ENCODE data around the gene TGM6. TPM values are rescaled to one million over a fixed set of nuclear protein-coding genes. Genes with fewer than 3 reads are reported as not detected.
A peak's percentile ranks its signal among the peaks of the same experiment; 100 is the strongest.

Gene TGM6
- total and polyA plus RNA-seq, 11 donors: not detected

GRCh38 chr20:2463616-2464365, 83.1 kb downstream of the TGM6 start:
- Histone ChIP-seq H3K36me3 (peaks cover 8 to 99% (median 91%) of the 10 kb centered on the region in 9 donors), H3K27me3 (no peaks in the 10 kb centered on the region), H3K27ac (no peak overlapping the region), H3K4me3 (no peak overlapping the region), H3K4me1 (peaks cover 0 to 17% (median 6%) of the 10 kb centered on the region in 12 donors), H3K9me3 (no peaks in the 10 kb centered on the region)
- WGBS, 4 donors: 90 to 93% (median 91%) methylated on average over 9 of the region's 9 CpGs
- TF ChIP-seq POLR2A (IDR thresholded peaks at IDR 0.05) (no peak), CTCF (IDR thresholded peaks at IDR 0.05) (no peak)
- intact Hi-C loops (cut with DNase I): loop anchor here in 1 of 10 donors (10.0 kb wide), 1 partner anchor 369 kb away; no protein-coding TSS in a partner anchor
- ATAC-seq (no peak), DNase-seq (no peak)

GRCh38 chr20:2465100-2465499, 84.4 kb downstream of the TGM6 start:
- no peak overlapping the region for H3K4me3 ChIP-seq
- no peak overlapping the region for H3K27ac ChIP-seq
- intact Hi-C loops (cut with DNase I): loop anchor here in 1 of 10 donors (10.0 kb wide), 1 partner anchor 370 kb away; no protein-coding TSS in a partner anchor
- TF ChIP-seq POLR2A (IDR thresholded peaks at IDR 0.05): no peak
- TF ChIP-seq CTCF (IDR thresholded peaks at IDR 0.05): no peak
- WGBS, 4 donors: 92 to 98% (median 96%) methylated on average over 6 of the region's 6 CpGs
- no peak for DNase-seq
- H3K4me1 ChIP-seq: peaks cover 0 to 29% (median 16%) of the 10 kb centered on the region in 12 donors
- no peaks in the 10 kb centered on the region for H3K9me3 ChIP-seq
- ATAC-seq: no peak
- peaks cover 8 to 89% (median 78%) of the 10 kb centered on the region in 9 donors for H3K36me3 ChIP-seq
- no peaks in the 10 kb centered on the region for H3K27me3 ChIP-seq

- peaks cover 0 to 35% (median 16%) of the 10 kb centered on the region in 12 donors for H3K4me1 ChIP-seq
- no peaks in the 10 kb centered on the region for H3K9me3 ChIP-seq
- no peak for TF ChIP-seq POLR2A (IDR thresholded peaks at IDR 0.05)
- no peak for TF ChIP-seq CTCF (IDR thresholded peaks at IDR 0.05)
- H3K27ac ChIP-seq: no peak overlapping the region
- 75 to 88% (median 82%) methylated on average over 5 of the region's 5 CpGs for WGBS, 4 donors
- intact Hi-C loops (cut with DNase I): loop anchor here in 1 of 10 donors (10.0 kb wide), 1 partner anchor 373 kb away; no protein-coding TSS in a partner anchor
- no peak for ATAC-seq
- H3K27me3 ChIP-seq: no peaks in the 10 kb centered on the region
- DNase-seq: no peak
- H3K36me3 ChIP-seq: peaks cover 4 to 66% (median 55%) of the 10 kb centered on the region in 9 donors
- no peak overlapping the region for H3K4me3 ChIP-seq
These were observed 86.7 kb downstream of the TGM6 start for GRCh38 chr20:2467412-2467811.

GRCh38 chr20:2468581-2469407, 88.1 kb downstream of the TGM6 start:
- peaks cover 3 to 52% (median 41%) of the 10 kb centered on the region in 9 donors for H3K36me3 ChIP-seq
- H3K27ac ChIP-seq: no peak overlapping the region
- H3K27me3 ChIP-seq: no peaks in the 10 kb centered on the region
- H3K4me1 ChIP-seq: peaks cover 0 to 35% (median 16%) of the 10 kb centered on the region in 12 donors
- H3K9me3 ChIP-seq: no peaks in the 10 kb centered on the region
- ATAC-seq (no peak), DNase-seq (no peak)
- TF ChIP-seq CTCF (IDR thresholded peaks at IDR 0.05): no peak
- TF ChIP-seq POLR2A (IDR thresholded peaks at IDR 0.05): no peak
- intact Hi-C loops (cut with DNase I): loop anchor here in 1 of 10 donors (10.0 kb wide), 1 partner anchor 374 kb away; no protein-coding TSS in a partner anchor
- peak overlapping the region in 9 of 12 donors; percentile 72 to 94 (median 77) for H3K4me3 ChIP-seq
- WGBS, 4 donors: 77 to 83% (median 80%) methylated on average over 11 of the region's 11 CpGs
